GM18519 (cell line): ENCODE measurements around the gene LHX5.

Source experiments
- ATAC-seq: cut with Tn5 transposase; IDR thresholded peaks from one replicate; pipeline ENCODE4 v1.9.1; 2021; ENCODE audit warnings: mild to moderate bottlenecking, moderate library complexity; ENCODE audit not compliant: unreplicated experiment, low FRiP score

The LHX5 gene

DNA sequence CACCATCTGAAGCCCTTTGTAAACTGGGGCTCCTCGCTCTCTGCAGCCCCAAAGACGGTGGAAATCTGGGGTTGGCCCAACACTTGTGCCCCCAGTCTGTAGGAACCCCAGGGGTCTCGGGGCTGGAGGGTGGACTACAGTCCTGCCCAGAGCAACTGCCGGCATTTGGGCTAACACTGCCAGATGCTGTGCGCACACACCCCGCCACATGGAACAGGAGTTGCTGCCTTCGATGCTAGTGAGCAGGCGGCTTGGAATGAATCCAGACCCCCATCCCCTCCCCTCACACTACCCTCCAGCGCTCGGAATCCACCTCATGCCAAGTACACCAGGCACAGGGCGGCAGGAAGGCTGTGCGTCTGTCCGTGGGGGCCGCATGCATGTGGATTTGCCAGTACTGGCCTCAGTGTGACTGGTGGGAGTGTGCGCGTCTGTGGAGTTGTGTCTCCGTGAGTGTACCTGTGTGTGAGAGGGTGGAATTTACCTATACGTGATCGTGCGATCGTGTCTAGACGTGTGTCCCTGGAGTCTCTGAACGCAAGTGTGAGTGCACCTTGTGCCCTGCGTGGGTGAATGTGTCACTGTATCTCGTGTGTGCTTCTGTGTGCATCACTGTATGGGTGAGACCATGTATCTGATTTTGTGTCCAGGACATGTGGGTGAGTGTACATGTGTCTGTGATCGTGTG is 5.1 kb downstream of the LHX5 start:
- ATAC-seq, result no peak

DNA sequence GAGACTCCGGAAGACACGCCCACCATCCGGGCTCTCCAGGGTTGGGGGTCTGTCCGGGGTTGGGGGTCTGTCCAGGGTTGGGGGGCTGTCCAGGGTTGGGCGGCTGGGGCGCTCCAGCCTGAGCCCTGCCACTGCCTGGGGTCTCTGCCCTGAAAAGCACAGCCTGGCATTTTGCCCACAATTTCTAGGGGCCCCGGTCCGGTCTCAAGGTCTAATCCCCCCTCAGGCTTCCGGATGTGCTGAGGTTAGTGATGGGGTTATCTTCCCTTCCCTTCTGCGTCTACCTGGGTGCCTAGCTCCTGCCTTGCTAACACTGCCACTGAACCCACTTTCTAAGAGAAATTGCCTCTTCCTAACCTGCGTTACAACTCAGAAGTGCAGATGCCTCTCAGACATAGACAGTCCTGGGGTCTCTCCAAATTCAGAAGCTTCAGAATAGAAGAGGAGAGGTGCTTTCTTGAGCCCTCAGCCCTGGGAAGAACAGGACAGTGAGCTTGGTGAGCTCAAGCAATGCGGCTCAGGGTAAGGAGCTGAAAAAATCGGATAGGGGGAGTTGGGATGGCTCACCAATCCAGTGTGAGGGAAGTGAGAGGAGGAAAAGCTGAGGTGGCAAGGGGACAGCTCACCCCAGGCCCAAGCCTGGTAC is 5.7 kb downstream of the LHX5 start:
- ATAC-seq, result no peak

DNA sequence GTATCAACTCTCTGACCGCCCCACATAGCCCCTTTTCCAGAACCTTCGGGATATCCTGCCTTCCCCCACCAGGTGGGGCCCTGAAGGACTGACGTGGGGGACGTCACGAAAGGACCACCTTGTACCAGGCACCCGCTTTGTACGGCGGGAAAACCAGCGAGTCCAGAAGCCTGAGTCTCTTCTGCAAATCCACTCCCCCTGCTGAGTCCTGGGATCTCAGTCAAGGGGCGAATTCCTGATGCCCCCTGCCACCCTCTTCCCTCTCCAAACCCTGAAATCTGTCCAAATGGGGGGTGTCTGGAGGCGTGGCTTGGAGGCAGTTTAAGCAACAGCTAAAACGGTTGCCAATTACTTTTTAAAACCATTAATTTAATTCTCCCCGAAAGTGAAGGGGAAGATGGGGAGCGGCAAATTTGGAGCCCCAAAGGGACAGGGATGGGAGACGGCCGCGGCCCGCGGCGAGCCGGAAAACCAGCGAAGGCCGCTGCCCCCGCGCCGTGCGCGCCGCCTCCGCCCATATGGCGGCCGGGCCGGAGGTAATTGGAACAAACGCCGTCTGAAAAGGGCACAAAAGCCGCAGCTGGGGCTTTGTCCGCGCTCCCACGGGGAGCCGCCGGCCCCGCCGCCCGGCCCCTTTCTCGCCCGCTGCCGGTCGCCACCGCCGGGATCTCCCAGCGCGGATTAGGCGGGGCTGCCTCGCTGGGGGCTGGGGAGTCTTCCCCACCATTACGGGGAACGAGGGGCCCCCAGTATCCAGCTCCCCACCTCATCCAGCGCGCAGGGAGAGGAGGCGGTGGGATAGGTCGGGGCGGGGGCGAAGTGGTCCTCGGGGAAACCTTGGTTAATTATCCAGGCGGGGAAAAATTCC is 6.6 kb downstream of the LHX5 start:
- no peak for ATAC-seq

DNA sequence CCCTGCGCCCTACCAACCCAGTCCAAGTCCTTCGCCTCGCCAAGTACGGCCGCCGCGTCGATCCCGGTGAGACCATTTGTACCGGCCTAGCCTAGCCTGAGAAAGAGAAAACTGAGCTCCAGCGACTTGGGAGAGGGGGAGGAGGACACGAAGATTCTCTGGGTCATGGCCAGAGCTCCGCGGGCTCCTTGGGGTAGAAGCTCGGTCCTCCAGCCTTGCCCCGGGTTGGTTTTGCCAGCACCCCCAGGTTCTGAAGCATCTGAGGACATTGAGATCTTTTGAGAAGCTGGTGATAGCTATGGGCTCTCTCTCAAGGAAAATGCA is 7.3 kb downstream of the LHX5 start:
- no peak for ATAC-seq

DNA sequence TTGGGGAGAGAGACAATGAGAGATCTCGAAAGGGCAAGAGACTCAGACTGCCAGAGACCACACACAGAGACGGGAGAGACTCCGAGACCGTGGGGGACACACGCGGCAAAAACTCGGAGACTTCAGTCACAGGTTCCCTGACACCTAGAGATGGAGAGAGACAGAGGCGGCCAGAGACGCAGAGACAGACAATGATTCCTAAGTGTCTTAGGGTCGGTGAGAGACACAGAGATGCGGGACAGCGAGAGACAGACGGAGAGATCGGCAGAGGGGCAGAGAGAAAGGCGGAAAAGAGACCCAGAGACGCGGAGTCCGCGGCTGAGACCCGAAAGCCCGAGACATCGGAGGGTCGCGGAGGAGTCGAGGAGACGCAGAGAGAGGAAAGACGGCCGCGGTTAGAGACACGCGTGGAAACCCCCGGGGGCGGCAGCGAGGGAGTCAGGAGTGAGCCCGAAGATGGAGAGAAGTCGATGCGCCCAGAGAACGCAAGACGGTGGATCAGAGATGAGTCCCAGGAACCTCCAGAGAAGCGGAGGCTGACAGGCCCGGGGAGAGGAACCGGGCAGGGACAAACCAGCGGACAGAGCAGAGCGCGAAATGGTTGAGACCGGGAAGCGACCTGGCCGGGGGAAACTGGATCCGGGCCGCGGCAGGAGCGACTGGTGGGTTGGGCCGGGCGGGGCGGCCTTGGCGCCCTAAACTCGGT is 7.8 kb downstream of the LHX5 start:
- no peak for ATAC-seq

DNA sequence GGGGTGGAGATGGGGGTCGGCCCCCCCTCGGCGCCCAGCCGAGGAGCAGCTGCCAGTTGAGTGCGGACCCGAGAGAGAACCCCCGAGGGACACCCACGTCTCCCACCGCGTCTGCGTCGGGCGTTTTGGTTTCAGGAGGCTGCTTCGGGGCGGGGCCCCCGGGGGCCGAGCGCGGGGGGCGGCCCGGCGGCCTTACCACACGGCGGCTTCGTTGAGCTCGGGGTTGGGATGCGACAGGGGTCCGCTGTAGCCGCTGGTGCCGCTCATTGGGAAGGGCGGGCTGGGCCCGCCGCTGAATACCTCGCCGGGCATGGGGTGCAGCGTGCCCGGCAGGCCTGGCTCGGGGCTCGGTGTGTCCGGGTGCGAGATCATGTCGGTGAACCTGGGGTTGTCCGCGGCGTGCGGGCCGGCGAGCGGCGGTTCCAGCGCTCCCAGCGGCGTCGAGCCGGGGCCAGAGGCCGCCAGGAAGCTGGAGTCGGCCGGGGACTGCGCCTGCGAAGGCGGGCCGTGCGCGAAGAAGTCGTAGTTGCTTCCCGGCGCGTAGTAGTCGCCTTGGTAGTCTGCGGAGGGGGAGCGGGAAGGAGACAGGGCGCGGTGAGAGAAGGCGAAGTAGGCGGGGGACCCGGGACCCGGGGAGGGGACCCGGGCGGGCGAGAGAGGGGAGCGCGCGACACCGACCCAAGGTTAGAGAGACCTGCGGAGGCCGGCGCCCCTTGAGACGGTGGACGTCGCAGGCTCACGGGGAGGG is 8.5 kb downstream of the LHX5 start:
- ATAC-seq, result no peak

DNA sequence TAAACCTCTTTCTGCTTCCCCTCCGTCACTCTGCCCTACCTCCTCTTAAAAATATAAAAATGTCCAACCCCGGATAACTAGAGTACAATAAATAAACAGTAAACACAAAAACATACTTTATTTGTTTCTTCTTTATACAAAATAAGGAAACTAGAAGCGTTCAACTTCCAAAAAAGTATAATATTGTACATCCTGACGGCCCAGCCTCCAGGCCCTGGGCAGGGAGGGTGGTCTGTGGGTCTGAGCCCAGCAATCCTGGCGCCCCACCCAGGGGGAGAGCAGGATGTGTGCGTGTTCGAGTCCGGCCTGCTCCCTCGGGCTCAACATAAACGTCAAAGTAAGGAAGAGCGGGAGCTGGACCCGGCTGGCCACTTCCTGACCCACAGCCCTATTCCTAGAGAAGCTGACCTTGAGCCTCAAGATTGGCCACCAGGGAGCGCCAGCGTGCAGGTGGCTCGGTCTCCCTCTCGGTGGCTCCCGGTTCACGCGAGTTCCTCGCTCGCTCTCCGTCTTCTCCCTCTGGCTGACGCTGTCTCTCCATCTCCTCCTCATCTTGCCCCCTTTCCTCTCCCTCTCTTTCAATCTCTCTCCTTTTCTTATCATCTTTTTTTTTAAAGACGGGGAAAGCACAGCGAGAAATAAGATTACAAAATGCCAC is 9.4 kb downstream of the LHX5 start:
- no peak for ATAC-seq

DNA sequence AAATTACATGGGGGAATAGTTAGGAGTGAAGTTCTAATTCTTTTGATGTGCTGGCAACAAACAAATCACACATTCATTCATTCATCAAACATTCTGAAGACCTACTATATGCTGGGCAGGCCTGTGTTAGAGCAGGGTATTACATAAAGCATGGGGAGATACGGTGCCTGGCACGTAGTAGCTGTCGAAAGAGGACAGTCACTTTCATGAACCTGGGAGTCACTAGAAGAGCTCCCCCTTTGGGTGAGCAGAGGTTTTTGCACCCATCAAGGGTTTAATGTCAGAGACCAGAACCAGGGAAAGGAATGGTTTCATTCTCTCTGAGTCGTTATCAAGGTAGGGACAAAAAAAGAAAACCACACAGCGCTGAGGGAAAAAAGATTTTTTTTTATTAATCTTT is 10.0 kb downstream of the LHX5 start:
- ATAC-seq, result no peak

DNA sequence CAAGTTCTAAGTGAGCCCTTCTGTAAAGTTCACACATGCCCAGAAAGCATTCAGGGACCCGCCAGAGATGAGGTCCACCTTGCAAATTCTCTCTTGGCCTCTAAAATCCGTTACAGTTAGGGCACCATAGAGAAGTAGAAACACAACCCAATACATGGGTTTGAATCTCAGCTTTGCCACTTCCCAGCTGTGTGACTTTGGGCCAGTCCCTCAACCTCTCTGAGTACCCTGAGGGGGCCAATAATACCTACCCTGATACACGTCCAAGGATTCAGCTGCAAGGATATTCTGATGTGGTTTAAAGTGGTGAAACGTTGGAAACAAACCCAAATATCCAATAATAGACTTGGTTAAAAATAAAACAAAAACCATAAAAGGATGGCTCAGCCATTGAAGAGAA is 11.7 kb downstream of the LHX5 start:
- no peak for ATAC-seq

DNA sequence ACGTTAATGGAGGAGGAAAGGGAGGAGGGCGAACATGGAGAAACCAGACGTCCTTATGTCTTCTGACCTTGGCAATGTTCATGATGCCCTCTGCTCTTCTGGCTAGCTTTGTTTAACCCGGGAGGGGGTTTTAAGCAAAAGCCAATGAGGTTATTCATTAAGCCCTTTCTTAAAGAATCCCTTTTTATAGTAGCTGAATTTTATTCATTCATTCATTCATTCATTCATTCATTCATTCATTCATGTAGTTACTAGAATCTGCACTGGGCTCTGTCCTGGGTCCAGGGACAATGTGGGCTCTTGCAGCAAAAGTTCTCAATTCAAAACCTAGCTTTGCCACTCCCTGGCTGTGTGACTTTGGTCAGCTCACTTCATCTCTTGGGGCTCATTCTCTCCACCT is 14.0 kb downstream of the LHX5 start:
- no peak for ATAC-seq

DNA sequence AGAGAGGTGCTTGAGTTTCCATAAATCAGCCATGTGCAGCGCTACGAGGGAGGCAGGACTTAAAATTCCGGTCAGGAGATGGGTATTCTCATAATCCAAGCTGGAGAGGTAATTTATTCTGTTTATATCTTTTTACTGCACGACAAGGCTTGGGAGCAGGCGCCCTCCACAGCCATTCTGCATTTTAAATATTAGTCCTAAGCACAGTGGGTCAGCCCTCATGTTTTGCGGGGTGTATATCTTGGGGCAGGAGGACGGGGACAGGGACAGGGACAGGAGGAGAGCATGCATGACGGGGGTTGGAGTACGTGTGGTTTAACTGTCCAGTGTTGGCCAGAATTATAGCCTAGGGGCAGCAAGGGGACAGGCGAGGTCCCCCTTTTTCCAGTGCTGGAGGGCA is 14.5 kb downstream of the LHX5 start:
- ATAC-seq, result no peak

DNA sequence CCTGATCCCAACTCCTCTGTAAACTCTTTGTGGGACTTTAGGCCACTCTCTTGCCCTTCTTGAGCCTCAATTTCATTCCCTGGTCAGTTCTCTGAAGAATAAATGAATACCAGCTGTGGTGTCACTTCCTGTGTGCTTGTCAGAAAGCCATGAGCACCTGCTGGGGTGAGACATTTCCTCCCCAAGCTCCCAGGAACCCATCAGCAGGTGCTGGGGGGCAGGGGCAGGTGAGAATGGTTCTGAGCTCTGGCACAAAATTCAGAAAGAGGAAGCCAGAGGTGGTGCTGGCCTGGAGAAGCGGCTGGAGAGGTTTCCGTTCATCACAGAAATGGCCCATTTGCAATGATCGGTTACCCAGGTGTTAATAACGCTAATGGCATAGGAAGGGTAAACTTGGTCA is 14.9 kb downstream of the LHX5 start:
- no peak for ATAC-seq

DNA sequence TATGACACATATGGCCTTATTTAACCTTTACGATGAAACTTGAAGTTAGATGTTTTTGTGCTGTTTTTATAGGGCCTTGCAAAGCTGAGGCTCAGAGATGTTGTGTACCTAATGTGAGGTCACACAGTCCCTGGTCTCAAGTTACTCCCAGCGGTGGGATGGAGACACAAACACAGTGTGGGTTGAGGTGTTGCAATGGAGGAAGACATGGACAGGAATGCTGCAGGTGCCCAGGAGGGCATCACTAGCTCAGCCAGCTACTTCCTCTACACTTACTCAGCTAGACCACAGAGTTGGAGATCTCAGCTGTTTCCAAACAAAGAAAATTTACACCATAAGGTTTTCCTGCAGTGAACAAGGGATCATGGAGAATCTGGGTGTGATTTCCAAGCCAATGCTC is 15.5 kb downstream of the LHX5 start:
- ATAC-seq, result no peak

DNA sequence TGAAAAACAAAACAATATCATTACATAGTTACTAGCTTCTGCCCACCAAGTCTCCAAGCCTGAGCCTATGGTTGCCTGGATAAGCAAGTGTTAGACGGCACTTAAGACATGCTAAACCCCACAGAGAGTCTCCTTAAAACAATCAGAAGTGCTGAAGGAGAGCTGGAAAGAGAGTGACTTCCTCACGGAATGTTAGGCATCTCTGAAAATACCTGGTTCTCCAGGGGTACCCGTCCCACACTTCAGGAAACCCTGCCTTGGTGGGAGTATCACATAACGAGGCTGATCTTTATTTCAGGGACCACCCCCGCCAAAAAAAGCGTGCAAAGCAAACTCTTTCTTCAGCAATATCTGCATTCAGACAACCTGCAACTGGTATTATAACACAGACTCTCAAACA is 18.3 kb downstream of the LHX5 start:
- ATAC-seq, result no peak

DNA sequence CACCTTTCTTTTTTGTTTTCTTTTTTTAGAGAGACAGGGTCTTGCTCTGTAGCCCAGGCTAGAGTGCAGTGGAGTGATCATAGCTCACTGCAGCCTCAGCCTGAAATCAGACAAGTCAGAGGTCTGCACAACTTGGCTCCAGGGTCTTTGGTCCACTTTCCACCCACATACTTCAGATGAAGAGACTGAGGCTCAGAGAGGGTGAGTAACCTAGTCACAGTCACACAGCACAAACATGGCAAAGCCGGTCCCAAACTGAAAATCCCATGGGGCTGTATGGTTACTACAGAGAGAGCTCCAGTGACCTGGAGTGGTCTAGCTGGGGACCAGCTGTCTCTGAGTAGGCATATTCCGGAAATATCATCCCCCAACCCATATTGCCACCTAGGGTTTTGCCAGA is 19.2 kb downstream of the LHX5 start:
- no peak for ATAC-seq

DNA sequence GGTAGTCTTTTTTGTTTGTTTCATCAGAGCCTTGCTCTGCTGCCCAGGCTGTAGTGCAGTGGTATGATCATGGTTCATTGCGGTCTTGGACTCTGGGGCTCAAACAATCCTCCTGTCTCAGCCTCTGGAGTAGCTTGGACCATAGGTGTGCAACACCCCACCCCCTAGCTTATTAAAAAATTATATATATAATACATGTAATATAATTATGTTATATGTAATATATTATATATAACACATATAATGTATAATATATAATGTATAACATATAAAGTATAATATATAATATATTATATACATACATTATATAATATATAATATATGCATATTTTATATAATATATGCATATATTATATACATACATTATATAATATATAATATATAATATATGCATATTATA is 21.8 kb downstream of the LHX5 start:
- no peak for ATAC-seq

DNA sequence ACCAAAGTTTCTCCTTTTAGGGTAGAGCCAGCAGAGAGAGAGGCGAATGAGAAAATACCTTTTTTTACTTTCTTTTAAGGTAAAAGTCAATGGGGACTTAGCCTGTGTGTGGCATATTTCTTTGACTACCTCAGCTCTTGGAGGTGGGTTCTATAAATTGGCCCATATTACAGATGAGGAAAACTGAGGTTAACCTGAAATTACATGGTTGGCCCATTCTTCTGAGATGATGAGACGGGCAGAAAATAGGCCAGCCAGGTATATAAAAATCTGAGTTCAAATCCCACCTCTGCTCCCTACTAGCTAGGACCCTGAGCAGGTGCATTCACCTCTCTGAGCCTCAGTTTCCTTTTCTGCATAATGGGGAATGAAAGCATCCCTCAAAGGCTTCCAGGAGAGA is 22.4 kb downstream of the LHX5 start:
- ATAC-seq, result no peak

DNA sequence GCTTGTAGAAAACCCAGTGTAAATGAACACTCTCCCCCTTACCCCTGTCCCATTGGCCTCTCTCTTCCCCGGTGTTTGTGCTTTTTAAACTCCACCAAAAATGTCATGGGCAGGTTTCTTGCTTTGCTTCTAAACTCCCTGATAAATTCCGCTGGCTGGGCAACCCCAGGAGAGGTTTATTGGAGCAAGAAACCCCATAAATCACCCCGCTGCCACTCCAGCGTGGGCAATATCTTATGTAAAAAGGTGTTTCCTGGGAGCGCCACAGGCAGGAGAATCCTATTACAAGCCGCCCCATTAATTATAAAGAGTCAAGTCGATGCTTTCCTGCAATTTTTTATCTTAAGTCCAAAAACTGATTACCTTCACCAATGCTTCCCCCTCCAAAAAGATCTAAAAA is 22.8 kb downstream of the LHX5 start:
- ATAC-seq, result no peak

DNA sequence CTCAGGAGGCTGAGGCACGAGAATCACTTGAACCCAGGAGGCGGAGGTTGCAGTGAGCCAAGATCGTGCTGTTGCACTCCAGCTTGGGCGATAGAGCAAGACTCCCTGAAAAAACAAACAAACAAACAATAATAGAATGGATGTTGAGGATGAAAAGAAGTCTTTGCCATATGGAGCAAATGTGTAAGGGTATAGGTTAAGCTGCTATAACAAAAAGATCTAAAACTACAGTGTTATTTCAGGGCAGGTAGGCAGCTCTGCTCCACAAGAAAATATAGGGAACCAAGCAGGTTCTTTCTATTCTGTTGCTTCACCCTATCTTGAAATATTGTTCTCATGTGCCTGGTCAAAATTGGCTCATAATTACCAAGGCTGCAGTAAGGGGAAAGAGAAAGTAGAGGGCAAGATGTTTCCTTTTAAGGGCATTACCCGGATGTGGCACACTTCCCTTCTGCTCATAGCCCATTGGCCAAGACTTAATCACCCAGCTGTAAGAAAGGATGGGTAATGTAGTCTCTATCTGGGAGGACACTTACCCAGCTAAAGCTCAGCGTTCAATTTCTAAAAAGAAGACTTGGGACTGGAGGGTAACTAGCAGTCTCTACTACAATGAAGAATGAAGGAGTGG is 26.0 kb downstream of the LHX5 start:
- no peak for ATAC-seq
